ENCODE data around the gene UTP25. TPM values are rescaled to one million over a fixed set of nuclear protein-coding genes. Genes with fewer than 3 reads are reported as not detected.

Gene UTP25
- total RNA-seq, 1 donor, result 22.1 TPM

DNA sequence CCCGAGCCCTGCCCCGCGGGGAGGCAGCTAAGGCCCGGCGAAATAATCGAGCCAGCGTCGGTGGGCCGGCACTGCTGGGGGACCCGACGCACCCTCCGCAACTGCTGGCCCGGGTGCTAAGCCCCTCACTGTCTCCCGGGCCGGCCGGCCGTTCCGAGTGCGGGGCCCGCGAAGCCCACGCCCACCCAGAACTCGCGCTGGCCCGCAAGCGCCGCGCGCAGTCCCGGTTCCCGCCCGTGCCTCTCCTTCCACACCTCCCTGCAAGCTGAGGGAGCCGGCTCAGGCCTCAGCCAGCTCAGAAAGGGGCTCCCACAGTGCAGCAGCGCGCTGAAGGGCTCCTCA, 61.3 kb downstream of the UTP25 start:
- Histone ChIP-seq H3K4me2 (ENCODE audit: insufficient read depth, low read length) (no peak overlapping the region), H3K36me3 (ENCODE audit: insufficient read depth, low read length) (no peaks in the 10 kb centered on the region), H2AFZ (ENCODE audit: low read length) (no peak overlapping the region), H3K27ac (ENCODE audit: low read depth, low read length) (no peak overlapping the region), H3K4me3 (ENCODE audit: insufficient read depth, low read length) (no peak overlapping the region), H3K4me1 (ENCODE audit: insufficient read depth, low read length) (peaks cover 35% of the 10 kb centered on the region), H4K20me1 (ENCODE audit: insufficient read depth, low read length) (no peaks in the 10 kb centered on the region), H3K79me2 (ENCODE audit: insufficient read depth, low read length) (no peaks in the 10 kb centered on the region), H3K9me3 (ENCODE audit: low read depth, low read length) (no peaks in the 10 kb centered on the region), H3K27me3 (ENCODE audit: insufficient read depth, low read length) (no peaks in the 10 kb centered on the region)
- TF ChIP-seq, protein P1, sequence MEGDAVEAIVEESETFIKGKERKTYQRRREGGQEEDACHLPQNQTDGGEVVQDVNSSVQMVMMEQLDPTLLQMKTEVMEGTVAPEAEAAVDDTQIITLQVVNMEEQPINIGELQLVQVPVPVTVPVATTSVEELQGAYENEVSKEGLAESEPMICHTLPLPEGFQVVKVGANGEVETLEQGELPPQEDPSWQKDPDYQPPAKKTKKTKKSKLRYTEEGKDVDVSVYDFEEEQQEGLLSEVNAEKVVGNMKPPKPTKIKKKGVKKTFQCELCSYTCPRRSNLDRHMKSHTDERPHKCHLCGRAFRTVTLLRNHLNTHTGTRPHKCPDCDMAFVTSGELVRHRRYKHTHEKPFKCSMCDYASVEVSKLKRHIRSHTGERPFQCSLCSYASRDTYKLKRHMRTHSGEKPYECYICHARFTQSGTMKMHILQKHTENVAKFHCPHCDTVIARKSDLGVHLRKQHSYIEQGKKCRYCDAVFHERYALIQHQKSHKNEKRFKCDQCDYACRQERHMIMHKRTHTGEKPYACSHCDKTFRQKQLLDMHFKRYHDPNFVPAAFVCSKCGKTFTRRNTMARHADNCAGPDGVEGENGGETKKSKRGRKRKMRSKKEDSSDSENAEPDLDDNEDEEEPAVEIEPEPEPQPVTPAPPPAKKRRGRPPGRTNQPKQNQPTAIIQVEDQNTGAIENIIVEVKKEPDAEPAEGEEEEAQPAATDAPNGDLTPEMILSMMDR (IDR thresholded peaks at IDR 0.05; ENCODE audit: extremely low read depth, low read depth, low read length), result no peak
- DNase-seq (ENCODE audit: insufficient read length, low spot score, missing footprints), result no peak

DNA sequence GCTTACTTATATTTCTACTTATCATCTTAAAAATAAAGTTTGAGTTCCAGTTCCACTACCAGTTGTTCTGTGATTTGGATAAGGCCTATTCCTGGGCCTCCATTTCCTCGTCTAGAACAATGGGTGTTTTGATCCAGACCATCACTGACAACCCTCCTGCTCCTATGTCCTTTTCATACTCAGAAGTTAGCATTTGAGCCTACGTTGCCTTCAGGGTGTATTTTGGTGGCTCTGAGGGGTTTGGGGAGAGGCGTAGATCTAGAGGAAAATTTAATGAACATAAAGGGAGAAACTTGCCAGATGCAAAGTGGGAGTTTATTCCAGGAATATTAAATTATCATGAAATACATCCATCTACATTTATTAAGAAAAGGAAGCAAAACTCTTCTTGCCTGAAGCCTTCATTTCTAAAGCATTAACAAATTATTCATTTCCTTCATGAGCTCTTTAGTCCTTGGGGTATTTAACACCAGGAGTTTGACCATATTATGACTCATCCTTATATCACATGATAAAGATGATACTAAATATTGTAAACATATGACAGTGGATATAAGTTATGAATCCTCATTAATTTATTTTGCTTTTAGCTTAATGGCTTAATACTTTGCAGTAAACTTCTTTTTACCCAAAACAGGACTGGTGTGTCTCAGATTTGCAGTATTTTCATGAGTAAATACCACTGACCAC, 63.0 kb downstream of the UTP25 start:
- no peaks in the 10 kb centered on the region for H3K36me3 ChIP-seq (ENCODE audit: insufficient read depth, low read length)
- peak; percentile 80 for DNase-seq (ENCODE audit: insufficient read length, low spot score, missing footprints)
- H3K79me2 ChIP-seq (ENCODE audit: insufficient read depth, low read length), result no peaks in the 10 kb centered on the region
- H3K27ac ChIP-seq (ENCODE audit: low read depth, low read length), result peak overlapping the region; percentile 63
- no peak overlapping the region for H3K4me3 ChIP-seq (ENCODE audit: insufficient read depth, low read length)
- no peak overlapping the region for H3K4me2 ChIP-seq (ENCODE audit: insufficient read depth, low read length)
- no peak overlapping the region for H2AFZ ChIP-seq (ENCODE audit: low read length)
- H4K20me1 ChIP-seq (ENCODE audit: insufficient read depth, low read length), result no peaks in the 10 kb centered on the region
- H3K9me3 ChIP-seq (ENCODE audit: low read depth, low read length), result no peaks in the 10 kb centered on the region
- no peaks in the 10 kb centered on the region for H3K27me3 ChIP-seq (ENCODE audit: insufficient read depth, low read length)
- TF ChIP-seq, protein P1 (IDR thresholded peaks at IDR 0.05; ENCODE audit: extremely low read depth, low read depth, low read length), result no peak
- H3K4me1 ChIP-seq (ENCODE audit: insufficient read depth, low read length), result peaks cover 28% of the 10 kb centered on the region

DNA sequence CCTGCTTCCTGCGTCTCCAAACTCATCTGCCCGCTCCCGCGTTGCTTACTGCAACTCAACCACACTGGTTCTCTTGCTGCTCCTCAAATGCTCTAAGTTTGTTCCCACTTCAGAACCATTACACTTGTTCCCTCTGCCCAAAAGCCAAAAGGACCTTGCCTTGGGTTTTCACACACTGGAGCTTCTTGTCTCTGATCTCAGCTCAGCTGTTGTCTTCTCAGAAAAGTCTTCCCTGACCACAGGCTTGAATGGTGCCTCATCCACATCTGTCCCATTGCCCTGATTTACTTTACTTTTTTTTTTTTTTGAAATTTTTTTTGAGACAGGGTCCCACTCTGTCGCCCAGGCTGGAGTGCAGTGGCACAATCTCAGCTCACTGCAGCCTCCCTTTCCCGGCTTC, 66.0 kb downstream of the UTP25 start:
- Histone ChIP-seq H3K79me2 (ENCODE audit: insufficient read depth, low read length) (no peaks in the 10 kb centered on the region), H3K4me3 (ENCODE audit: insufficient read depth, low read length) (no peak overlapping the region), H4K20me1 (ENCODE audit: insufficient read depth, low read length) (no peaks in the 10 kb centered on the region), H3K4me1 (ENCODE audit: insufficient read depth, low read length) (peaks cover 33% of the 10 kb centered on the region), H3K36me3 (ENCODE audit: insufficient read depth, low read length) (no peaks in the 10 kb centered on the region), H3K27me3 (ENCODE audit: insufficient read depth, low read length) (no peaks in the 10 kb centered on the region), H3K9me3 (ENCODE audit: low read depth, low read length) (no peaks in the 10 kb centered on the region), H3K4me2 (ENCODE audit: insufficient read depth, low read length) (no peak overlapping the region), H2AFZ (ENCODE audit: low read length) (no peak overlapping the region), H3K27ac (ENCODE audit: low read depth, low read length) (no peak overlapping the region)
- TF ChIP-seq, protein P1 (IDR thresholded peaks at IDR 0.05; ENCODE audit: extremely low read depth, low read depth, low read length), result no peak
- DNase-seq (ENCODE audit: insufficient read length, low spot score, missing footprints), result peak; percentile 68

DNA sequence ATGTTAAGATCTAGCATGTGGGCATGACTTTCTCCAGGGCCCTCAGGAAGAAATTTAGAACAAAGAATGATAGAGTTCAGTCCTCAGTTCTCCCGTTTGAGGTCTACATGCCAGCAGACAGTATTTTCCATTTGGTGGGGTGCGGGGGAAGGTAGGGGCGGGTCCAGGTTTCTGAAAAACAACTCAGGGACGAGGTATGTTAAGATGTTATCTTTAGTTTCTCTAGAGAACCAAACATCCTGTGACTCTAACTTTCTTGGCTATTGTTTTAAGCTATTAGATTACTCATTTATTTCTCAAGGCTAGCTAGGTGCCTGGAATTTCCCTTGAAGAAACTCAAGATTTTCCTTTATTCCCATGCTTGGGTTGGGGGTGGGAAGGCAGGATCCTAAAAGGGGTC, 67.9 kb downstream of the UTP25 start:
- H2AFZ ChIP-seq (ENCODE audit: low read length), result no peak overlapping the region
- no peaks in the 10 kb centered on the region for H3K79me2 ChIP-seq (ENCODE audit: insufficient read depth, low read length)
- peak overlapping the region; percentile 96 for H3K27ac ChIP-seq (ENCODE audit: low read depth, low read length)
- H3K4me2 ChIP-seq (ENCODE audit: insufficient read depth, low read length), result peak overlapping the region; percentile 53
- H3K4me1 ChIP-seq (ENCODE audit: insufficient read depth, low read length), result peaks cover 39% of the 10 kb centered on the region
- H4K20me1 ChIP-seq (ENCODE audit: insufficient read depth, low read length), result no peaks in the 10 kb centered on the region
- H3K9me3 ChIP-seq (ENCODE audit: low read depth, low read length), result no peaks in the 10 kb centered on the region
- H3K36me3 ChIP-seq (ENCODE audit: insufficient read depth, low read length), result no peaks in the 10 kb centered on the region
- no peak overlapping the region for H3K4me3 ChIP-seq (ENCODE audit: insufficient read depth, low read length)
- peak; percentile 72 for DNase-seq (ENCODE audit: insufficient read length, low spot score, missing footprints)
- no peaks in the 10 kb centered on the region for H3K27me3 ChIP-seq (ENCODE audit: insufficient read depth, low read length)
- TF ChIP-seq, protein P1 (IDR thresholded peaks at IDR 0.05; ENCODE audit: extremely low read depth, low read depth, low read length), result no peak
